Colonic mucosa (tissue), 4 donors: ENCODE data around the gene FBXO24. TPM values are rescaled to one million over a fixed set of nuclear protein-coding genes. Genes with fewer than 3 reads are reported as not detected.

Experiments
- DNase-seq: peaks from one replicate; pipeline ENCODE4 v3.0.0-alpha.2; 2020
- H3K27ac ChIP-seq: fragments of 200-600 bp; one replicate; pipeline ENCODE4 v1.8.0; 2021
- H3K27me3 ChIP-seq: fragments of 200-600 bp; one replicate; pipeline ENCODE4 v1.8.0; 2021
- H3K36me3 ChIP-seq: fragments of 200-600 bp; one replicate; pipeline ENCODE4 v1.8.0; 2021
- H3K4me1 ChIP-seq: fragments of 200-600 bp; one replicate; pipeline ENCODE4 v1.8.0; 2021; ENCODE audit warnings: mild to moderate bottlenecking
- H3K4me3 ChIP-seq: fragments of 200-600 bp; one replicate; pipeline ENCODE4 v1.8.0; 2021
- H3K9ac ChIP-seq, 2 donors: one replicate each; pipeline ENCODE4 v1.7.0; 2013; ENCODE audit warnings: control low read depth in 2 of 2, low read depth in 2 of 2, low read length in 2 of 2
- H3K9me3 ChIP-seq: fragments of 200-600 bp; one replicate; pipeline ENCODE4 v1.8.0; 2021
- intact Hi-C: fragments of 100-400 bp; cut with DNase I; formaldehyde crosslinking; loops from one replicate; pipeline ENCODE4 v1.14.1; 2022
- total RNA-seq, 2 donors: library from RNA; stranded (reverse); fragmentation: NEBNext Ultra II Directional in 1 of 2; extraction: Animal tissue kit (Norgen Biotek cat#: 25700) in 1 of 2; gene quantifications; one replicate each; pipeline ENCODE4 v1.2.1, GENCODE V29; 2021
- TF ChIP-seq, protein P1 (sequence below): fragments of 200-600 bp; IDR thresholded peaks from one replicate; pipeline ENCODE4 v1.8.0; 2022; ENCODE audit warnings: antibody characterized with exemption, mild to moderate bottlenecking
- donor health status: healthy.
- donor health status: DM: no; HTN: no; CAD: no.
- donor health status: DM: no; HTN: no; CAD: no.

FBXO24 gene
- total RNA-seq, 2 donors from 2014 or later = 0.21 to 1.8 TPM

DNA sequence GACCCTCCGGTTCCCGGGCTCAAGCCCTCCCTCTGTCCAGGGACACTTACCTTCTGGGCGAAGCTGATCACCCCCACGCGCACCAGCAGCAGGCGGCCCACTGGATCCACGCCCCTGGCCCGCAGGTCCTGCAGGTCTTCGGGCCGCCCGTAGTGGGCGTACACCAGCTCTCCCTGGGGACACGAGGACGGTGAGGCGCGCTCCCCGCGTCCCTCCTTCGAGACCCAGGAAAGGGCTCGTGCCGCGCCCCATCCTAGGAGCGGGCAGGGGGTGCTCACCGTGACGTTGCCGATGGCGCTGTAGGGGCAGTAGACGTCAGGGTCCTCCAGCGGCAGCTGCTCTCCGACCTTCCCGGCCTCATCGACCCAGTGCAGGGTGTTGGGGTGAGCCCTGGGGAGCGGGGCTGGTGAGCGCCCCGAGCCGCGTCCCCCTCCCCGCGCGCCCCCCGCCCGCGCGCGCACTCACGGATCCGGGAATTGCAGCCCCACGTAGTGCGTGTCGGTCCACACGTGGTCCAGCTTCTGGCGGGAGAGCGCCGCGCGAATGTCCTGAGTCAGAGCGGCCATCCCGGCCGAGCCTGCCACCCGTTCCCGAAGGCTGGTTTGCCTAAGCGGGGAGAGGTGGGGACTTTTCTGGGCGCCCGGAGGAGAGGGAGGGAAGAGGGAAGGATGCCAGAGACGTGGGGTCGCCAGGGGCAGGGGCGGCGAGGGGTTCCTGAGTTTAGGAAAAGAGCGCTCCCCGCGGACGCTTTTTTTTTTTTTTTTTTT lies 47.0 kb downstream of the FBXO24 start:
- intact Hi-C loops = no loop called here
- Histone ChIP-seq H3K4me1 (no peaks in the 10 kb centered on the region), H3K27ac (no peak overlapping the region), H3K9ac (peak overlapping the region; percentile 34 to 64), H3K4me3 (peak overlapping the region; percentile 57), H3K36me3 (no peaks in the 10 kb centered on the region), H3K27me3 (peaks cover 3% of the 10 kb centered on the region), H3K9me3 (no peaks in the 10 kb centered on the region)
- TF ChIP-seq, protein P1, sequence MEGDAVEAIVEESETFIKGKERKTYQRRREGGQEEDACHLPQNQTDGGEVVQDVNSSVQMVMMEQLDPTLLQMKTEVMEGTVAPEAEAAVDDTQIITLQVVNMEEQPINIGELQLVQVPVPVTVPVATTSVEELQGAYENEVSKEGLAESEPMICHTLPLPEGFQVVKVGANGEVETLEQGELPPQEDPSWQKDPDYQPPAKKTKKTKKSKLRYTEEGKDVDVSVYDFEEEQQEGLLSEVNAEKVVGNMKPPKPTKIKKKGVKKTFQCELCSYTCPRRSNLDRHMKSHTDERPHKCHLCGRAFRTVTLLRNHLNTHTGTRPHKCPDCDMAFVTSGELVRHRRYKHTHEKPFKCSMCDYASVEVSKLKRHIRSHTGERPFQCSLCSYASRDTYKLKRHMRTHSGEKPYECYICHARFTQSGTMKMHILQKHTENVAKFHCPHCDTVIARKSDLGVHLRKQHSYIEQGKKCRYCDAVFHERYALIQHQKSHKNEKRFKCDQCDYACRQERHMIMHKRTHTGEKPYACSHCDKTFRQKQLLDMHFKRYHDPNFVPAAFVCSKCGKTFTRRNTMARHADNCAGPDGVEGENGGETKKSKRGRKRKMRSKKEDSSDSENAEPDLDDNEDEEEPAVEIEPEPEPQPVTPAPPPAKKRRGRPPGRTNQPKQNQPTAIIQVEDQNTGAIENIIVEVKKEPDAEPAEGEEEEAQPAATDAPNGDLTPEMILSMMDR = peak; percentile 46
- peak; percentile 67 for DNase-seq

DNA sequence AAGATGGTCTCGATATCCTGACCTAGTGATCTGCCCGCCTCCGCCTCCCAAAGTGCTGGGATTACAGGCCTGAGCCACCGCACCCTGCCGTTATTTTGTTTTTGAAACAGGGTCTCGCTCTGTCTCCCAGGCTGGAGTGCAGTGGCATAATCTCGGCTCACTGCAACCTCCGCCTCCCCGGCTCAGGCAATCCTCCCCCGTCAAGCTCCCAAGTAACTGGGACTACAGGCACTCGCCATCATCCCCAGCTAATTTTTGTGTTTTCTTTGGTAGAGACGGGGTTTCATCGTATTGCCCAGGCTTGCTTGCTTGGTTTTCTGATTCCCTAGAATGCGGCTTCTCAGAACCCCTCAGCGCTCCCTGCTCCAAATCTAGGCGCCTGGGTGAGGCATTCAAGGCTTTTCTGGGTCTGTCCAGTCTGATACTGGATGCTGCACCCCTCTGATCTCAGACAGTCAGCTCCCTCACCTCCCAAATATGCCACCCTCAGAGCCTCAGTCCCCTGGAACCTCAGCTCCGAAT lies 53.9 kb downstream of the FBXO24 start:
- H3K36me3 ChIP-seq = no peaks in the 10 kb centered on the region
- DNase-seq = no peak
- no peak overlapping the region for H3K9ac ChIP-seq
- TF ChIP-seq, protein P1 = no peak
- intact Hi-C loops = no loop called here
- no peak overlapping the region for H3K4me3 ChIP-seq
- H3K27me3 ChIP-seq = no peaks in the 10 kb centered on the region
- no peaks in the 10 kb centered on the region for H3K9me3 ChIP-seq
- H3K27ac ChIP-seq = no peak overlapping the region
- no peaks in the 10 kb centered on the region for H3K4me1 ChIP-seq

DNA sequence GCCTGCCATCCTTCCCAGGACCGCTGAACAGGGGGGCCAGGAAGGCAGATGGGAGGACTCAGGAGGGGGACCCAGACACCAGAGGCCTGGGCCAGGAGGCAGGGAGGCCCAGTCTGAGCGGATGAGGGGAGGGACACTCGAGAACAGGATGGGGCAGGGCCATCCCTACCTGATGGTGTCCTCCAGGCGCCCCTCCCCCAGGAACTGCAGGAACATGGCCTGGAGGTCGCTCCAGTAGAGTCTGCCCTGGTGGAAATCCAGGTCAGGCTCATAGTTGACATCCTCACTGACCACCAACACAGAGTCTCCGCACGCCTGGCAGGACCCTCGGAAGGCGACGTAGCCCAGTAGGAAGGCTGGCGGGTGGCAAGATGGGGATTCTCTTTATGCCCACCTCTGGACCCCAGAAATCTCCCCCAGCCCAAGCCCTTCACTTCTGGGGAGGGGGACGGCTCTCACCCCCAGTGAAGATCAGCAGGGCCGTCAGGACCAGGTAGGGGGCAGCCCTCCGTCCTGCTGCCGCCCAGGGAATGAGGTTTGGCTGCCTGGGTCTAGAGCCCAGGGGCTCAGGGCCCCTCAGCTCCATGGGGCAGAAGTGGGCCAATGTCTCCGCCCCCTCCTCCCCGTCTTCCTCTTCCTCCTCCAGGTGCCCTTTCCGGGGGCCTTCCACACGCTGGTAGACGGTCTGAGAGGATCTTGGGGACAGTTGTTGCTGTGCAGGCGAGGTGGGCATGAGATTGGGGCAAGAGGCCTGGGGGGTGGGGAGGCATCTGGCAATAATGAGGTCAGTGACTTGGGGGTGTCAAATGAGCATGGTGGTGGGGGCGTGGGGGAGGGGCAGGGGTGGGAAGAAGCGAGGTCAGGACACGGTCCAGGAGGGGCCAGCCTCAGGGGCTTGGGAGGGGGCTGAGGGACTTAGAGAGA lies 54.7 kb downstream of the FBXO24 start:
- Histone ChIP-seq H3K9ac (no peak overlapping the region), H3K4me3 (no peak overlapping the region), H3K4me1 (no peaks in the 10 kb centered on the region), H3K27me3 (no peaks in the 10 kb centered on the region), H3K9me3 (no peaks in the 10 kb centered on the region), H3K27ac (no peak overlapping the region), H3K36me3 (no peaks in the 10 kb centered on the region)
- TF ChIP-seq, protein P1 = no peak
- no peak for DNase-seq
- intact Hi-C loops = no loop called here

DNA sequence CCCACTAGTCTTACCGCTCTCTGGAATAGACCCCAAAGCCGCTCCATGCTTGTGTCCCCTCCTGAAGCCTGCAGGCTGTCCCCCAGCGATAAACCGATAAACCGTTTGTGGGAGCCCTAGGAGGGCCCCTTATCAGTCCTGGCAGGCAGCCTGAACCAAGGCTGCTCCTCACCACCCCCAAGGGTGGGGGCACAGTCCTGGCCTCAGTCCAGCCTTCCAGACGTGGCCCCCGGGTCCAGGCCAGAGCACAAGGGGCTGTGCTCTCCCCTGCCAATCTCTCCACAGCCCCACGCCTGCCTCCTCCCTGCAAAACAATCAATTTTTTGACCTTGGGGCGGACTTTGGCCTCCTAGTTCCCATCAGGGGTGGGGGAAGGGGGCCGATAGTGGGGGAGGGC lies 55.3 kb downstream of the FBXO24 start, which contains the start of gene TFR2:
TFR2 (minus strand) TSS at position 90 of the 397 bp plus-strand sequence; CDS start at position 47, 43 bp downstream.
- Histone ChIP-seq H3K27ac (no peak within 1 kb of the TSS), H3K4me3 (no peak within 1 kb of the TSS), H3K9me3 (no peaks in the 10 kb centered on the region), H3K9ac (no peak within 1 kb of the TSS), H3K27me3 (no peaks in the 10 kb centered on the region), H3K4me1 (no peaks in the 10 kb centered on the region), H3K36me3 (no peaks in the 10 kb centered on the region)
- intact Hi-C loops = no loop called here
- no peak for DNase-seq
- TF ChIP-seq, protein P1 = no peak

DNA sequence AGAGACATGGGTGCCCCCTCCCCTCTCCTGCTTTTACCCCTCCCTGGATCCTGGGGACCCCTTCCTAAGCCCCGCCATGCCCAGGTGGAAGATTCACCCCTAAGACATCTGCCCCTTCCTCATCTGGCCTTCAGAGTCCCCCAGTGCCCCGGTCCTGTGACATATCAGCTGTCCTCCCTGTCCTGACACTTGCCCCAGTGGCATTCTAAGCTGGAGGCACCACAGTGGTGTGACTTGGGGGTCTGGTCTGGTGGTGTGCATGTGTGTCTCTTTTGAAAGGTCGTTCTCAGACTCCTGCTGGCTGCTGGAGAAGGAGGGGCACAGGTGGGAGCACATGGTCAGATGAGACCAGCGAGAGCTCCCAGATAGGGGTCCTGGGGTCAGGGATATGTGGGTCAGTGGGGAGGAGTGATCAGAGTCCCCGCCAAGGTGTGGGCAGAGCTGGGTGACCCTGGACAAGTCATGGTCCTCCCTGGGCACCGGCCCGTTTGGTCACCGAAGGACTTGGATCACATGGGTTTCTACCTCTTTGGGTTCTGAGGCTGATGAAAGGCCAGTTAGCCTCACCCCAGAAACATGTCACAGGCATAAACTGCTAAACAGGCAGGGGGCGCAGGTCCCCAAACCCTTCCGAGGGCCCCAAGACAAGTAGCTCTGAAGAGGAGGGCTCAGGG lies 55.9 kb downstream of the FBXO24 start:
- Histone ChIP-seq H3K27ac (no peak overlapping the region), H3K36me3 (no peaks in the 10 kb centered on the region), H3K4me1 (no peaks in the 10 kb centered on the region), H3K27me3 (no peaks in the 10 kb centered on the region), H3K4me3 (no peak overlapping the region), H3K9ac (no peak overlapping the region), H3K9me3 (no peaks in the 10 kb centered on the region)
- intact Hi-C loops = no loop called here
- TF ChIP-seq, protein P1 = no peak
- DNase-seq = no peak
